ENCODE data around the gene TMEM267. TPM values are rescaled to one million over a fixed set of nuclear protein-coding genes. Genes with fewer than 3 reads are reported as not detected.
A peak's percentile ranks its signal among the peaks of the same experiment; 100 is the strongest.
"Not testable (repeated sequence)": the region's sequence is repeated elsewhere in the genome, so short reads cannot be mapped to it uniquely, and the experiment has no call there.

Gene TMEM267
- total RNA-seq, 1 donor from 2014 or later, result 6.8 TPM

DNA sequence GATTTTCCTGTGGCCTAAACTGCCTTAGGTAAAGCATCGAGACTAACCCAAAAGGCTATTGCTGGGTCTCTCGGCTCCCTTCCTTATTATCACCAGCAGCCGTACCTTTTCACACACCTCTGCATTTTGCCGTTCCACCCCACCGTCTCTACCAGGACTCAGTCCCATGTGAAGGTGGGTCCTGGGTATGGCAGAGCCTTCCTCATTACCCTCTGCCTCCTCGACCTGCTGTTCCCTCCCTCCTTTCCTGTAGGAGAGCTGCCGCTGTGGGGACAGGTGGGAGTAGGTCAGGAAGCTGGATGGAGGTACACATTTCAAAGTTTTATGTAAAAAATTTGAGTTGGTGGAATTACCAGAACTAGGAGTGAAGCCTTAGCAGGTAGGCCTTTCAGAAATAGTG, 73.3 kb downstream of the TMEM267 start:
- Mint-ChIP-seq H3K27me3 (ENCODE audit: unreplicated experiment) (peaks cover 1% of the 10 kb centered on the region), H3K9me3 (ENCODE audit: unreplicated experiment) (no peaks in the 10 kb centered on the region), H3K27ac (ENCODE audit: unreplicated experiment) (no peak overlapping the region), H3K36me3 (ENCODE audit: low read depth, unreplicated experiment) (peaks cover 4% of the 10 kb centered on the region), H3K4me1 (ENCODE audit: unreplicated experiment) (peaks cover 7% of the 10 kb centered on the region), H3K4me3 (ENCODE audit: unreplicated experiment) (no peak overlapping the region)
- no peak for DNase-seq (ENCODE audit: low spot score)
- TF ChIP-seq, protein P1, sequence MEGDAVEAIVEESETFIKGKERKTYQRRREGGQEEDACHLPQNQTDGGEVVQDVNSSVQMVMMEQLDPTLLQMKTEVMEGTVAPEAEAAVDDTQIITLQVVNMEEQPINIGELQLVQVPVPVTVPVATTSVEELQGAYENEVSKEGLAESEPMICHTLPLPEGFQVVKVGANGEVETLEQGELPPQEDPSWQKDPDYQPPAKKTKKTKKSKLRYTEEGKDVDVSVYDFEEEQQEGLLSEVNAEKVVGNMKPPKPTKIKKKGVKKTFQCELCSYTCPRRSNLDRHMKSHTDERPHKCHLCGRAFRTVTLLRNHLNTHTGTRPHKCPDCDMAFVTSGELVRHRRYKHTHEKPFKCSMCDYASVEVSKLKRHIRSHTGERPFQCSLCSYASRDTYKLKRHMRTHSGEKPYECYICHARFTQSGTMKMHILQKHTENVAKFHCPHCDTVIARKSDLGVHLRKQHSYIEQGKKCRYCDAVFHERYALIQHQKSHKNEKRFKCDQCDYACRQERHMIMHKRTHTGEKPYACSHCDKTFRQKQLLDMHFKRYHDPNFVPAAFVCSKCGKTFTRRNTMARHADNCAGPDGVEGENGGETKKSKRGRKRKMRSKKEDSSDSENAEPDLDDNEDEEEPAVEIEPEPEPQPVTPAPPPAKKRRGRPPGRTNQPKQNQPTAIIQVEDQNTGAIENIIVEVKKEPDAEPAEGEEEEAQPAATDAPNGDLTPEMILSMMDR (IDR thresholded peaks at IDR 0.05; ENCODE audit: unreplicated experiment), result no peak

DNA sequence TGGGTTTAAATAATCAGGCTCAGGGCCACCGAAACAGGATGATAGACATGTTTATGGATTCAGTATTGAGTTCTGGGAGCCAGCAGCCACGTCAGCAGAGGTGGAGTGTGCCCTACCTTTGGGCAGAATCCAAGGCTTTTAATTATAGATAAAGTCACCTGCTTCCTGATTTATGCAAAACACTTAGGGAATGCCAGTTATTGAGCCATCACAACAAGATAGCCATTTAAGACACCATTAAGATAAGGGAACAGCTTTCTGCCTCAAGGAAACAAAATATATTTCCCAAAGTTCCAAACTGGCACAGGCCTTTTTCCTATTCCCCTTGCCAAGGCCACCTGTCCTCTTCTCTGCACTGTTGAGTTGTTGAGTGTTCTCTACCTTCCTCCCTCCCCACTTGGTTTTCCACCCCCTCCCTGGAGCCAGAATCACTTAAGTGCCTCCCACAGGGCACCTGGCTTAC, 73.8 kb downstream of the TMEM267 start:
- Mint-ChIP-seq H3K36me3 (ENCODE audit: low read depth, unreplicated experiment) (peaks cover 4% of the 10 kb centered on the region), H3K27ac (ENCODE audit: unreplicated experiment) (no peak overlapping the region), H3K4me1 (ENCODE audit: unreplicated experiment) (peaks cover 7% of the 10 kb centered on the region), H3K27me3 (ENCODE audit: unreplicated experiment) (peaks cover 1% of the 10 kb centered on the region), H3K9me3 (ENCODE audit: unreplicated experiment) (no peaks in the 10 kb centered on the region), H3K4me3 (ENCODE audit: unreplicated experiment) (no peak overlapping the region)
- DNase-seq (ENCODE audit: low spot score), result no peak
- TF ChIP-seq, protein P1 (IDR thresholded peaks at IDR 0.05; ENCODE audit: unreplicated experiment), result no peak

DNA sequence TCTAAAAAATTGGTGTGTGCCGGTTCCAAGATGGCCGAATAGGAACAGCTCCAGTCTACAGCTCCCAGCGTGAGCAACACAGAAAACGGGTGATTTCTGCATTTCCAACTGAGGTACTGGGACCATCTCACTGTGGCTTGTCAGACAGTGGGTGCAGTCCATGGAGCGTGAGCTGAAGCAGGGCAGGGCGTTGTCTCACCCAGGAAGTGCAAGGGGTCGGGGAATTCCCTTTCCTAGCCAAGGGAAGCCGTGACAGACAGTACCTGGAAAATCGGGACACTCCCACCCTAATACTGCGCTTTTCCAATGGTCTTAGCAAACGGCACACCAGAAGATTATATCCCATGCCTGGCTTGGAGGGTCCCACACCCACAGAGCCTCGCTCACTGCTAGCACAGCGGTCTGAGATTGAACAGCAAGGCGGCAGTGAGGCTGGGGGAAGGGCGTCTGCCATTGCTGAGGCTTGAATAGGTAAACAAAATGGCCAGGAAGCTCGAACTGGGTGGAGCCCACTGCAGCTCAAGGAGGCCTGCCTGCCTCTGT, 81.1 kb downstream of the TMEM267 start:
- H3K36me3 Mint-ChIP-seq (ENCODE audit: low read depth, unreplicated experiment); H3K27me3 Mint-ChIP-seq (ENCODE audit: unreplicated experiment): not testable (repeated sequence)

DNA sequence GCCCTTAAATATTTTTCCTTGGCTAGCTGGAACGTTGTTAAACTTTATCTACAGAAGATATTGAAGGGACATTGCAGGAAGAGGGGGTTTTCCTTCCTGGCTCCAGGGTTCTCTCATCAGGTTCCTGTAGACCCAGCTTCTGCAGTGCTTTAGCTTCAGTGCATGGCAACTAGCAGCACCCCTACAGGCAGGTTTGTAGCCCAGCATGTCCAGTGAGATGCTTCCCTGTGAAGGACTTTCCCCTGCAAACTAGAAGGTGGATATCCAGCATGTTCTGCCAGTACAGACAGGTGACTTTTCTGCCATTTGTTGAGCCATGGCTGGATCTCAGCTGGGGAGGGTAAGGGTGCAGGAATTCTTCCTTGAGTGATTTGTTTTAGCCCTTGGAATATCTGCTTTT, 81.8 kb downstream of the TMEM267 start:
- Mint-ChIP-seq H3K27me3 (ENCODE audit: unreplicated experiment) (peaks cover 5% of the 10 kb centered on the region), H3K36me3 (ENCODE audit: low read depth, unreplicated experiment) (no peaks in the 10 kb centered on the region), H3K4me3 (ENCODE audit: unreplicated experiment) (no peak overlapping the region), H3K9me3 (ENCODE audit: unreplicated experiment) (peaks cover 5% of the 10 kb centered on the region), H3K27ac (ENCODE audit: unreplicated experiment) (peak overlapping the region; percentile 3), H3K4me1 (ENCODE audit: unreplicated experiment) (peaks cover 5% of the 10 kb centered on the region)
- TF ChIP-seq, protein P1 (IDR thresholded peaks at IDR 0.05; ENCODE audit: unreplicated experiment), result no peak
- no peak for DNase-seq (ENCODE audit: low spot score)

More for the DNA sequence above, 81.1 kb downstream of the TMEM267 start:
- not testable (repeated sequence) for H3K27ac Mint-ChIP-seq (ENCODE audit: unreplicated experiment); H3K9me3 Mint-ChIP-seq (ENCODE audit: unreplicated experiment); DNase-seq (ENCODE audit: low spot score); H3K4me1 Mint-ChIP-seq (ENCODE audit: unreplicated experiment); H3K4me3 Mint-ChIP-seq (ENCODE audit: unreplicated experiment)

DNA sequence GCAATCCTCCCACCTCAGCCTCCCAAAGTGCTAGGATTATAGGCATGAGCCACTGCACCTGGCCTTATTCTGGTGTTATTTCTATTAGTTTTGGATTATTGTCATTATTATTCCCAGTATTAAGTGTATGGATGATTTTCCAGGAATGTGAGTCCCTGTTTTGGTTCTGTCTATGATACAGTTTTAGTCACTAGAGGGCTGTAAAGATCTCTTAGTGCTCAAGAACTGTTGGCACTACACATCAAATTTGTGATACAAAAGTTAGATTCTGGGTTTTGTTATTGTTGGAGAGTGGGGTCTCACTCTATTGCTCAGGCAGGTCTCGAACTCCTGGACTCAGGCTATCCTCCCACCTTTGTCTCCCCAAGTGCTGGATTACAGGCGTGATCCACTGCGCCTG, 83.6 kb downstream of the TMEM267 start:
- Mint-ChIP-seq H3K27ac (ENCODE audit: unreplicated experiment) (no peak overlapping the region), H3K9me3 (ENCODE audit: unreplicated experiment) (peaks cover 5% of the 10 kb centered on the region), H3K27me3 (ENCODE audit: unreplicated experiment) (peaks cover 5% of the 10 kb centered on the region), H3K36me3 (ENCODE audit: low read depth, unreplicated experiment) (no peaks in the 10 kb centered on the region), H3K4me3 (ENCODE audit: unreplicated experiment) (no peak overlapping the region), H3K4me1 (ENCODE audit: unreplicated experiment) (no peaks in the 10 kb centered on the region)
- no peak for DNase-seq (ENCODE audit: low spot score)
- TF ChIP-seq, protein P1 (IDR thresholded peaks at IDR 0.05; ENCODE audit: unreplicated experiment), result no peak
